Panc1 (cell line): ENCODE measurements around the gene DOCK3.

Source experiments
- POLR2AphosphoS5 ChIP-seq: IDR thresholded peaks from 2 replicates; pipeline ENCODE4 v1.6.1; 2012; ENCODE audit warnings: mild to moderate bottlenecking, low read depth, low read length, moderate library complexity
- REST ChIP-seq, 2 experiments: IDR thresholded peaks; 2 replicates each; pipeline ENCODE4 v1.6.1; 2011 to 2012; ENCODE audit warnings: low read depth in 2 of 2, control low read depth in 1 of 2, low read length in 1 of 2, mild to moderate bottlenecking in 1 of 2, moderate library complexity in 1 of 2; ENCODE audit not compliant: insufficient read depth in 1 of 2
- SIN3A ChIP-seq: IDR thresholded peaks from 2 replicates; pipeline ENCODE4 v1.6.1; 2012; ENCODE audit warnings: low read depth, mild to moderate bottlenecking, low read length, moderate library complexity, borderline replicate concordance; ENCODE audit not compliant: insufficient read depth
- TCF7L2 ChIP-seq: IDR thresholded peaks from 2 replicates; pipeline ENCODE4 v1.6.1; 2011; ENCODE audit warnings: mild to moderate bottlenecking, low read depth, low read length, inconsistent platforms
- TF ChIP-seq, protein P1 (sequence below): fragments of 450-650 bp; IDR thresholded peaks from 2 replicates; pipeline ENCODE4 v1.5.1; 2017; ENCODE audit warnings: mild to moderate bottlenecking

DNA sequence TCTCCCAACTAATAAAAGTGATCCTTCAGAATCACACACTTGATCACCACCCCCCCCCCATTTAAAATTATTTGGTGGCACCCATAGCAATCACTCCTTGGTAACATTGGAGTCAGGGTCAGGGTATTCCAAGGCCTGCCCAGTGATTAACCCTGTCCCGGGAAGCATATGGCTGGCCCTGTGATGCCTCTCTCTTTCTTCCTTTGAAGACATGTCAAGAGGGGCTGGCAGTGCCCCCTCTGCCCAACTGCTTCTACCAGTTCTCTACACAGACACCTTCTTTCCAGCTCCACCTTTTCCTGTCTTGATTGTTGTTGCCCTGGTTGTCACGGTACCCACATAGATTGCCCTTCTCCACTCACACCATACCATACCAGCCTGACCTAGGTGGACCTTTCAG lies 679.4 kb downstream of the DOCK3 start:
- TF ChIP-seq POLR2AphosphoS5: no peak
- TF ChIP-seq, protein P1, sequence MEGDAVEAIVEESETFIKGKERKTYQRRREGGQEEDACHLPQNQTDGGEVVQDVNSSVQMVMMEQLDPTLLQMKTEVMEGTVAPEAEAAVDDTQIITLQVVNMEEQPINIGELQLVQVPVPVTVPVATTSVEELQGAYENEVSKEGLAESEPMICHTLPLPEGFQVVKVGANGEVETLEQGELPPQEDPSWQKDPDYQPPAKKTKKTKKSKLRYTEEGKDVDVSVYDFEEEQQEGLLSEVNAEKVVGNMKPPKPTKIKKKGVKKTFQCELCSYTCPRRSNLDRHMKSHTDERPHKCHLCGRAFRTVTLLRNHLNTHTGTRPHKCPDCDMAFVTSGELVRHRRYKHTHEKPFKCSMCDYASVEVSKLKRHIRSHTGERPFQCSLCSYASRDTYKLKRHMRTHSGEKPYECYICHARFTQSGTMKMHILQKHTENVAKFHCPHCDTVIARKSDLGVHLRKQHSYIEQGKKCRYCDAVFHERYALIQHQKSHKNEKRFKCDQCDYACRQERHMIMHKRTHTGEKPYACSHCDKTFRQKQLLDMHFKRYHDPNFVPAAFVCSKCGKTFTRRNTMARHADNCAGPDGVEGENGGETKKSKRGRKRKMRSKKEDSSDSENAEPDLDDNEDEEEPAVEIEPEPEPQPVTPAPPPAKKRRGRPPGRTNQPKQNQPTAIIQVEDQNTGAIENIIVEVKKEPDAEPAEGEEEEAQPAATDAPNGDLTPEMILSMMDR: no peak
- TF ChIP-seq TCF7L2: no peak
- TF ChIP-seq SIN3A: no peak
- TF ChIP-seq REST (IDR thresholded peaks at IDR 0.05; ENCODE audit: insufficient read depth in 1 of 2, low read depth in 2 of 2, low read length in 1 of 2): no peak
